ENCODE data around the gene SH2D1A.

The SH2D1A gene

GRCh38 chrX:124354648-124355047, 8.3 kb downstream of the SH2D1A start:
- no peak for DNase-seq (ENCODE audit: low read depth, low spot score)
- Histone ChIP-seq H3K4me1 (ENCODE audit: control insufficient read depth, insufficient read depth, low read length) (no peaks in the 10 kb centered on the region), H3K27ac (ENCODE audit: low read length) (no peak overlapping the region), H3K9me3 (ENCODE audit: control insufficient read depth, insufficient read depth, low read length) (no peaks in the 10 kb centered on the region), H3K36me3 (ENCODE audit: control insufficient read depth, insufficient read depth, low read length) (no peaks in the 10 kb centered on the region), H3K27me3 (ENCODE audit: control insufficient read depth, insufficient read depth, low read length) (no peaks in the 10 kb centered on the region), H3K4me3 (ENCODE audit: low read length) (no peak overlapping the region)
- WGBS (ENCODE audit: insufficient coverage, insufficient read length) = no CpG with 5 or more reads among the region's 2 CpGs

DNA sequence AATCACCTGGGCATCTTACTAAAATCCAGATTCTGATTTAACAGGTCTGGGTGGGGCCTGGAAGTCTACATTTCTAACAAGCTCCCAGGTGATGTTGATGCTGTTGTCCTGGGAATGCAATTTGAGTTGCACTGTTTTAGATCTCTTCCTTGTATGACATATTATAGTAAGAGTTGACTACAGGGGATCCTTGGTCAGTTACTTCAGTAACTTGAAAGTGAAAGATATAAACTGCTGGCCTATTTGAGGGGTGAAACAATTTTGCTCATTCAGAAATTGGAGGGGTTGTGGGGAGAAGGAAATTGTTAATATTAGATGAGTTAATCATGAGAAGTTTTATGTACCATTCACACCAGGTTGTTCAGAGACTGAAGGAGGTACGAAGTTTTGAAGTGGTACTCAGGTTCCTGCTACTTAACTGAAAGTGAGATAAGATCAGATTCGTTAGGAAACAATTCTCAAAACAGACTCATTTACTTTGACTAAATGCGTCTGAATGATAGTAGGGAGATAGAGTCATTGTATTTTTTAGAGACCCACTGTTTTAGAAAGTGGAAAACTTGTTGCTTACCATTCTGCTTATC, 12.5 kb downstream of the SH2D1A start:
- H3K9me3 ChIP-seq (ENCODE audit: control insufficient read depth, insufficient read depth, low read length) = no peaks in the 10 kb centered on the region
- WGBS (ENCODE audit: insufficient coverage, insufficient read length) = no CpG with 5 or more reads among the region's 3 CpGs
- no peak for DNase-seq (ENCODE audit: low read depth, low spot score)
- no peak overlapping the region for H3K27ac ChIP-seq (ENCODE audit: low read length)
- no peaks in the 10 kb centered on the region for H3K36me3 ChIP-seq (ENCODE audit: control insufficient read depth, insufficient read depth, low read length)
- no peaks in the 10 kb centered on the region for H3K4me1 ChIP-seq (ENCODE audit: control insufficient read depth, insufficient read depth, low read length)
- no peaks in the 10 kb centered on the region for H3K27me3 ChIP-seq (ENCODE audit: control insufficient read depth, insufficient read depth, low read length)
- H3K4me3 ChIP-seq (ENCODE audit: low read length) = no peak overlapping the region

GRCh38 chrX:124362072-124362471, 15.7 kb downstream of the SH2D1A start:
- Histone ChIP-seq H3K27ac (ENCODE audit: low read length) (no peak overlapping the region), H3K36me3 (ENCODE audit: control insufficient read depth, insufficient read depth, low read length) (no peaks in the 10 kb centered on the region), H3K27me3 (ENCODE audit: control insufficient read depth, insufficient read depth, low read length) (no peaks in the 10 kb centered on the region), H3K9me3 (ENCODE audit: control insufficient read depth, insufficient read depth, low read length) (no peaks in the 10 kb centered on the region), H3K4me3 (ENCODE audit: low read length) (no peak overlapping the region), H3K4me1 (ENCODE audit: control insufficient read depth, insufficient read depth, low read length) (no peaks in the 10 kb centered on the region)
- DNase-seq (ENCODE audit: low read depth, low spot score) = no peak
- no CpG with 5 or more reads among the region's 2 CpGs for WGBS (ENCODE audit: insufficient coverage, insufficient read length)

DNA sequence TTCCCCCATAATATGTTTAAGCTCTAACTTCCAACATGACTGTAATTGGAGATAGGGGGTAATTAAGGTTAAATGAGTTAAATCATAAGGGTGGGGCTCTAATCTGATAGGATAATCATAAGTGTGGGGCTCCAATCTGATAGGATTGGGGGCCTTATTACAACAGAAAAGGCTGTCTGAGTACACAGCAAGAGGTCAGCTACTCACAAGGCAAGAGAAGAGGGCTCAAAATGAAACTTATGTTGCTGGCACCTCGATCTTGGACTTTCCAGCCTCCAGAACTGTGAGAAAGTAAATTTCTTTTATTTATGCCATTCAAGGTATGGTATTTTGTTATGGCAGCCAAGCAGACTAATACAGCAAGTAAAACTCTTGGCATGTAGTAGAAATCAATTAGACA, 16.4 kb downstream of the SH2D1A start:
- WGBS (ENCODE audit: insufficient coverage, insufficient read length) = no CpG with 5 or more reads among the region's 1 CpG
- no peak overlapping the region for H3K4me3 ChIP-seq (ENCODE audit: low read length)
- no peaks in the 10 kb centered on the region for H3K4me1 ChIP-seq (ENCODE audit: control insufficient read depth, insufficient read depth, low read length)
- H3K36me3 ChIP-seq (ENCODE audit: control insufficient read depth, insufficient read depth, low read length) = no peaks in the 10 kb centered on the region
- DNase-seq (ENCODE audit: low read depth, low spot score) = no peak
- no peaks in the 10 kb centered on the region for H3K9me3 ChIP-seq (ENCODE audit: control insufficient read depth, insufficient read depth, low read length)
- no peaks in the 10 kb centered on the region for H3K27me3 ChIP-seq (ENCODE audit: control insufficient read depth, insufficient read depth, low read length)
- H3K27ac ChIP-seq (ENCODE audit: low read length) = no peak overlapping the region

- DNase-seq (ENCODE audit: low read depth, low spot score) = no peak
- H3K27ac ChIP-seq (ENCODE audit: low read length) = no peak overlapping the region
- no peaks in the 10 kb centered on the region for H3K4me1 ChIP-seq (ENCODE audit: control insufficient read depth, insufficient read depth, low read length)
- H3K36me3 ChIP-seq (ENCODE audit: control insufficient read depth, insufficient read depth, low read length) = no peaks in the 10 kb centered on the region
- no peaks in the 10 kb centered on the region for H3K27me3 ChIP-seq (ENCODE audit: control insufficient read depth, insufficient read depth, low read length)
- no peak overlapping the region for H3K4me3 ChIP-seq (ENCODE audit: low read length)
- no peaks in the 10 kb centered on the region for H3K9me3 ChIP-seq (ENCODE audit: control insufficient read depth, insufficient read depth, low read length)
Observed at GRCh38 chrX:124369722-124370121, 23.4 kb downstream of the SH2D1A start.

- Histone ChIP-seq H3K36me3 (ENCODE audit: control insufficient read depth, insufficient read depth, low read length) (no peaks in the 10 kb centered on the region), H3K9me3 (ENCODE audit: control insufficient read depth, insufficient read depth, low read length) (no peaks in the 10 kb centered on the region), H3K4me3 (ENCODE audit: low read length) (no peak overlapping the region), H3K27me3 (ENCODE audit: control insufficient read depth, insufficient read depth, low read length) (no peaks in the 10 kb centered on the region), H3K27ac (ENCODE audit: low read length) (no peak overlapping the region), H3K4me1 (ENCODE audit: control insufficient read depth, insufficient read depth, low read length) (no peaks in the 10 kb centered on the region)
- no peak for DNase-seq (ENCODE audit: low read depth, low spot score)
- WGBS (ENCODE audit: insufficient coverage, insufficient read length) = no CpG with 5 or more reads among the region's 1 CpG
Observed at GRCh38 chrX:124373348-124373747, 27.0 kb downstream of the SH2D1A start.

DNA sequence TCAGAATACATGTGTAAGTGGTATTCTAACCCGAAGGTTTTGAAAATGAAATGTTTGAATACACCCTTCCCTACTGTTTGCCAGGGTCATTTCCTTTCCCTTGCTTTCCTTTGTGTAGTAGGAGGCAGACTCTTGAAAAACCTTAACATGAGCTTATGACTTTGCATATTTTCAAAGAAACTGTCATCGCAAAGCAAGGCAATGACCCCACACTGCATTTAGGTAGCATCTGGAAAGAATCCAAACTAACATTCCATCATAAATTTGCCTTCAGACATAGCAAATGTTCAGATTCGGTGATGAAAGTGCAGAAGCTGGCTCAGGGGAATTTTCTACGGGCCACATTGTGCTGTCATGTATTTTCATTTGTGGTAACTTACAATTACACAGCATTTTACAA, 32.3 kb downstream of the SH2D1A start:
- Histone ChIP-seq H3K27ac (ENCODE audit: low read length) (no peak overlapping the region), H3K9me3 (ENCODE audit: control insufficient read depth, insufficient read depth, low read length) (no peaks in the 10 kb centered on the region), H3K36me3 (ENCODE audit: control insufficient read depth, insufficient read depth, low read length) (no peaks in the 10 kb centered on the region), H3K27me3 (ENCODE audit: control insufficient read depth, insufficient read depth, low read length) (no peaks in the 10 kb centered on the region), H3K4me3 (ENCODE audit: low read length) (no peak overlapping the region), H3K4me1 (ENCODE audit: control insufficient read depth, insufficient read depth, low read length) (no peaks in the 10 kb centered on the region)
- no CpG with 5 or more reads among the region's 4 CpGs for WGBS (ENCODE audit: insufficient coverage, insufficient read length)
- no peak for DNase-seq (ENCODE audit: low read depth, low spot score)

- no peak overlapping the region for H3K27ac ChIP-seq (ENCODE audit: low read length)
- no CpG with 5 or more reads among the region's 4 CpGs for WGBS (ENCODE audit: insufficient coverage, insufficient read length)
- no peaks in the 10 kb centered on the region for H3K9me3 ChIP-seq (ENCODE audit: control insufficient read depth, insufficient read depth, low read length)
- no peak overlapping the region for H3K4me3 ChIP-seq (ENCODE audit: low read length)
- no peaks in the 10 kb centered on the region for H3K36me3 ChIP-seq (ENCODE audit: control insufficient read depth, insufficient read depth, low read length)
- H3K27me3 ChIP-seq (ENCODE audit: control insufficient read depth, insufficient read depth, low read length) = no peaks in the 10 kb centered on the region
- H3K4me1 ChIP-seq (ENCODE audit: control insufficient read depth, insufficient read depth, low read length) = no peaks in the 10 kb centered on the region
- no peak for DNase-seq (ENCODE audit: low read depth, low spot score)
Observed at GRCh38 chrX:124383354-124383753, 37.0 kb downstream of the SH2D1A start.

- DNase-seq (ENCODE audit: low read depth, low spot score) = no peak
- Histone ChIP-seq H3K27ac (ENCODE audit: low read length) (no peak overlapping the region), H3K27me3 (ENCODE audit: control insufficient read depth, insufficient read depth, low read length) (no peaks in the 10 kb centered on the region), H3K9me3 (ENCODE audit: control insufficient read depth, insufficient read depth, low read length) (no peaks in the 10 kb centered on the region), H3K4me1 (ENCODE audit: control insufficient read depth, insufficient read depth, low read length) (no peaks in the 10 kb centered on the region), H3K36me3 (ENCODE audit: control insufficient read depth, insufficient read depth, low read length) (no peaks in the 10 kb centered on the region), H3K4me3 (ENCODE audit: low read length) (no peak overlapping the region)
- WGBS (ENCODE audit: insufficient coverage, insufficient read length) = no CpG with 5 or more reads among the region's 6 CpGs
Observed at GRCh38 chrX:124386401-124386800, 40.0 kb downstream of the SH2D1A start.

GRCh38 chrX:124388562-124388961, 42.2 kb downstream of the SH2D1A start:
- Histone ChIP-seq H3K9me3 (ENCODE audit: control insufficient read depth, insufficient read depth, low read length) (no peaks in the 10 kb centered on the region), H3K27ac (ENCODE audit: low read length) (no peak overlapping the region), H3K4me3 (ENCODE audit: low read length) (no peak overlapping the region), H3K27me3 (ENCODE audit: control insufficient read depth, insufficient read depth, low read length) (no peaks in the 10 kb centered on the region), H3K36me3 (ENCODE audit: control insufficient read depth, insufficient read depth, low read length) (no peaks in the 10 kb centered on the region), H3K4me1 (ENCODE audit: control insufficient read depth, insufficient read depth, low read length) (no peaks in the 10 kb centered on the region)
- WGBS (ENCODE audit: insufficient coverage, insufficient read length) = no CpG with 5 or more reads among the region's 2 CpGs
- peak; percentile 9 for DNase-seq (ENCODE audit: low read depth, low spot score)

DNA sequence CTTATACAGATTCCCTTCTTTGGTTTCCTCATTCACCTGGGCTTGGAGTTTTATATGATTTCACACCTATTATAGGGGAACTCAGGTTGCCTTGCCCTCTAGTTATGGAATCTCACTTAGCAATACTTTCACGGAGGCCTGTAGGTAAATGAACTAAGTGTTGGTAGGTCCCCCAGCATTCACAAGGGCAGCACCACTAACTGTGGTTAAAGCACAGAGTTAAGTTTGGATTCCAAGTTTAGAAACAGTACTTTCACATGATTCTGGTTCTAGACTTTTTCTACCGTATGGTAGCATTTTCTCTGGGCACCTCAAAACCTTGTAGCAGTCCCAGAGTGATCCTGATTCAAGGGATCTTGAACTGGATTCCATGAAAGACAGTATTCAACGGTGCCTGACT, 46.4 kb downstream of the SH2D1A start:
- H3K4me1 ChIP-seq (ENCODE audit: control insufficient read depth, insufficient read depth, low read length) = no peaks in the 10 kb centered on the region
- no peak overlapping the region for H3K27ac ChIP-seq (ENCODE audit: low read length)
- H3K27me3 ChIP-seq (ENCODE audit: control insufficient read depth, insufficient read depth, low read length) = no peaks in the 10 kb centered on the region
- H3K36me3 ChIP-seq (ENCODE audit: control insufficient read depth, insufficient read depth, low read length) = no peaks in the 10 kb centered on the region
- H3K9me3 ChIP-seq (ENCODE audit: control insufficient read depth, insufficient read depth, low read length) = no peaks in the 10 kb centered on the region
- no peak for DNase-seq (ENCODE audit: low read depth, low spot score)
- no CpG with 5 or more reads among the region's 3 CpGs for WGBS (ENCODE audit: insufficient coverage, insufficient read length)
- no peak overlapping the region for H3K4me3 ChIP-seq (ENCODE audit: low read length)
